ENCODE measurements around the gene NSL1.
"Not testable (repeated sequence)": the region's sequence is repeated elsewhere in the genome, so short reads cannot be mapped to it uniquely, and the experiment has no call there.

NSL1 gene

DNA sequence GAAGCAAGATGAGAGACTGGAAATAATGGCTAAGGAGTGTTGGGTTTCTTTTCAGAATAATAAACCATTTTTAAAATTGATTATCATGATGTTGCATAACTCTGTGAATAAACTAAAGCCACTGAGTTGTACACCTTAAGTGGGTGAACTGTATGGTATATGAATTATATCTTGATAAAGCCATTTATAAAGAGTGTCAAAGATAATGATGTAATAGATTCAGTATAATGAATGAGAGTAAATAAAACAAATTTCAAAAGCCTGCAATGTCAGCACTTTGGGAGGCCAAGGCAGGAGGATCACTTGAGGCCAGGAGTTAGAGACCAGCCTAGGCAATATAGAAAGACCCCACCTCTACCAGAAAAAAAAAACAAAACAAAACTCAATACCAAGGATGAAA is 16.3 kb downstream of the NSL1 start:
- no peak overlapping the region for H3K4me3 ChIP-seq (replicated peaks in 1 of 2; ENCODE audit: low read depth in 2 of 2, low read length in 2 of 2)
- DNase-seq (ENCODE audit: low read depth in 2 of 2) = no peak
- TF ChIP-seq, protein P1, sequence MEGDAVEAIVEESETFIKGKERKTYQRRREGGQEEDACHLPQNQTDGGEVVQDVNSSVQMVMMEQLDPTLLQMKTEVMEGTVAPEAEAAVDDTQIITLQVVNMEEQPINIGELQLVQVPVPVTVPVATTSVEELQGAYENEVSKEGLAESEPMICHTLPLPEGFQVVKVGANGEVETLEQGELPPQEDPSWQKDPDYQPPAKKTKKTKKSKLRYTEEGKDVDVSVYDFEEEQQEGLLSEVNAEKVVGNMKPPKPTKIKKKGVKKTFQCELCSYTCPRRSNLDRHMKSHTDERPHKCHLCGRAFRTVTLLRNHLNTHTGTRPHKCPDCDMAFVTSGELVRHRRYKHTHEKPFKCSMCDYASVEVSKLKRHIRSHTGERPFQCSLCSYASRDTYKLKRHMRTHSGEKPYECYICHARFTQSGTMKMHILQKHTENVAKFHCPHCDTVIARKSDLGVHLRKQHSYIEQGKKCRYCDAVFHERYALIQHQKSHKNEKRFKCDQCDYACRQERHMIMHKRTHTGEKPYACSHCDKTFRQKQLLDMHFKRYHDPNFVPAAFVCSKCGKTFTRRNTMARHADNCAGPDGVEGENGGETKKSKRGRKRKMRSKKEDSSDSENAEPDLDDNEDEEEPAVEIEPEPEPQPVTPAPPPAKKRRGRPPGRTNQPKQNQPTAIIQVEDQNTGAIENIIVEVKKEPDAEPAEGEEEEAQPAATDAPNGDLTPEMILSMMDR (IDR thresholded peaks at IDR 0.05; ENCODE audit: low read depth, low read length) = no peak

- peak; percentile 41 to 69 for DNase-seq (ENCODE audit: low read depth in 2 of 2)
- TF ChIP-seq, protein P1 (IDR thresholded peaks at IDR 0.05; ENCODE audit: low read depth, low read length) = no peak
- no peak overlapping the region for H3K4me3 ChIP-seq (replicated peaks in 1 of 2; ENCODE audit: low read depth in 2 of 2, low read length in 2 of 2)
Observed at GRCh38 chr1:212774584-212774983, 17.0 kb downstream of the NSL1 start.

DNA sequence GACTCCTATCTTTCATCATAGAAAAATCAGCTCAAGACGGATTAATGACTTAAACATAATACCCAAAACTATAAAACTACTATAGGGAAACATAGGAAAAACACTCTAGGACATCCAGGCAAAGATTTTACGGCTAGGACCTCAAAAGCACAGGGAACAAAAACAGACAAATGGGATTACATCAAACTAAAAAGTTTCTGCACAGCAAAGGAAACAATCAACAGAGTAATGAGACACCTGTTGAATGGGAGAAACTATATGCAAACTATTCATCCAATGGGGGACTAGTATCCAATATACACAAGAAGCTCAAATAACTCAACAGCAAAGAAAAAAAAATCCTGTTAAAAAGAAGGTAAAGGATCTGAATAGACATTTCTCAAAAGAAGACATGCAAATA is 18.6 kb downstream of the NSL1 start:
- TF ChIP-seq, protein P1 (IDR thresholded peaks at IDR 0.05; ENCODE audit: low read depth, low read length) = no peak
- no peak for DNase-seq (ENCODE audit: low read depth in 2 of 2)
- H3K4me3 ChIP-seq (replicated peaks in 1 of 2; ENCODE audit: low read depth in 2 of 2, low read length in 2 of 2) = no peak overlapping the region

GRCh38 chr1:212771341-212771740 is 20.2 kb downstream of the NSL1 start:
- no peak for DNase-seq (ENCODE audit: low read depth in 2 of 2)
- TF ChIP-seq, protein P1 (IDR thresholded peaks at IDR 0.05; ENCODE audit: low read depth, low read length) = no peak
- H3K4me3 ChIP-seq (replicated peaks in 1 of 2; ENCODE audit: low read depth in 2 of 2, low read length in 2 of 2) = no peak overlapping the region

DNA sequence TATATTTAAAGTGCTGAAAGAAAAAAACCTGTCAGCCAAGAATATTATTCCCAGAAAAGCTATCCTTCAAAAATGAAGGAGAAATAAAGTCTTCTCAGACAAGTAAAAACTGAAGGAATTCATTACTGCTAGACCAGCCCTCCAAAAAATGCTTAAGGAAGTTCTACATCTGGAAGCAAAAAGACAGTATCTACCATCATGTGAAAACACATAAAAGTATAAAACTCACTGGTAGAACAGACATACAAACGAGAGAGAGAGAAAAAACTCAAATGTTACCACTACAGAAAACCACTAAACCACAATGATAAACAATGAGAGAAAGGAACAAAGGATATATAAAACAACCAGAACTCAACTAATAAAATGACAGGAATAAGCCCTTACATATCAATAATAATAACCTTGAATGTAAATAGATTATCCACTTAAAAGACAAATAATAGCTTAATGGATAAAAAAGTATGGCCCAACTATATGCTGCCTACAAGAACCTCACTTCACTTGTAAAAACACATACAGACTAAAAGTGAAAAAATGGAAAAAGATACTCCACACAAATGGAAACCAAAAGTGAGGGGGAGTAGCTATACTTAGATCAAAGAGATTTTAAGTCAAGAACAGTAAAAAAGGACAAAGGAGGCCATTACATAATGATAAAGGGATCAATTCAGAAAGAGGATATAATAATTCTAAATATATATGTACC is 22.0 kb downstream of the NSL1 start:
- TF ChIP-seq, protein P1 (IDR thresholded peaks at IDR 0.05; ENCODE audit: low read depth, low read length) = no peak
- no peak overlapping the region for H3K4me3 ChIP-seq (replicated peaks in 1 of 2; ENCODE audit: low read depth in 2 of 2, low read length in 2 of 2)
- DNase-seq (ENCODE audit: low read depth in 2 of 2) = no peak

DNA sequence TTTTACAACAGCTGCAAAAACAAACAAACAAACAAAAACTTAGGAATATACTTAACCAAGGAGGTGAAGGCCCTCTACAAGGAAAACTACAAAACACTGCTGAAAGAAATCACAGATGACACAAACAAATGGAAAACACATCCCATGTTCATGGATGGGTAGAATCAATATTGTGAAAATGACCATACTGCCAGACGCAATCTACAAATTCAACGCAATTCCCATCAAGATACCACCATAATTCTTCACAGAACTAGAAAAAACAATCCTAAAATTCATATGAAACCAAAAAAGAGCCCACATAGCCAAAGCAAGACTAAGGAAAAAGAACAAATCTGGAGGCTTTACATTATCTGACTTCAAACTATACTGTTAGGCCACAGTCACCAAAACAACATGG is 24.8 kb downstream of the NSL1 start:
- DNase-seq (ENCODE audit: low read depth in 2 of 2); H3K4me3 ChIP-seq (replicated peaks in 1 of 2; ENCODE audit: low read depth in 2 of 2, low read length in 2 of 2): not testable (repeated sequence)

DNA sequence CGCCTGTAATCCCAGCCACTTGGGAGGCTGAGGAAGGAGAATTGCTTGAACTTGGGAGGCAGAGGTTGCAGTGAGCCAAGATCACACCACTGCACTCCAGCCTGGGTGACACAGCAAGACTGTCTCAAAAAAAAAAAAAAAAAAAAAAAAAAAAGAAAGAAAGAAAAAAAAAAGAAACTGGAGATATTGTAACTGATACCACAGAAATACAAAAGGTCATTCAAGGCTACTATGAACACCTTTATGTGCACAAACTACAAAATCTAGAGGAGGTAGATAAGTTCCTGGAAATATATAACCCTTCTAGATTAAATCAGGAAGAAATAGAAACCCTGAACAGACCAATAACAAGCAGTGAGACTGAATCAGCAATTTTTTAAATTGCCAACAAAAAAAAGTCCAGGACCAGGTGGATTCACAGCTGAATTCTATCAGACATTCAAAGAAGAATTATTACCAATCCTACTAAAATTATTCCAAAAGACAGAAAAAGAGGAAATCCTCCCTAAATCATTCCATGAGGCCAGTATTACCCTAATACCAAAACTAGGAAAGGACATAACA is 26.8 kb downstream of the NSL1 start:
- not testable (repeated sequence) for DNase-seq (ENCODE audit: low read depth in 2 of 2); H3K4me3 ChIP-seq (replicated peaks in 1 of 2; ENCODE audit: low read depth in 2 of 2, low read length in 2 of 2)

GRCh38 chr1:212762839-212763238 is 28.7 kb downstream of the NSL1 start:
- DNase-seq (ENCODE audit: low read depth in 2 of 2) = no peak
- TF ChIP-seq, protein P1 (IDR thresholded peaks at IDR 0.05; ENCODE audit: low read depth, low read length) = no peak
- H3K4me3 ChIP-seq (replicated peaks in 1 of 2; ENCODE audit: low read depth in 2 of 2, low read length in 2 of 2) = no peak overlapping the region
